ENCODE measurements around the gene XKR7.

The XKR7 gene

DNA sequence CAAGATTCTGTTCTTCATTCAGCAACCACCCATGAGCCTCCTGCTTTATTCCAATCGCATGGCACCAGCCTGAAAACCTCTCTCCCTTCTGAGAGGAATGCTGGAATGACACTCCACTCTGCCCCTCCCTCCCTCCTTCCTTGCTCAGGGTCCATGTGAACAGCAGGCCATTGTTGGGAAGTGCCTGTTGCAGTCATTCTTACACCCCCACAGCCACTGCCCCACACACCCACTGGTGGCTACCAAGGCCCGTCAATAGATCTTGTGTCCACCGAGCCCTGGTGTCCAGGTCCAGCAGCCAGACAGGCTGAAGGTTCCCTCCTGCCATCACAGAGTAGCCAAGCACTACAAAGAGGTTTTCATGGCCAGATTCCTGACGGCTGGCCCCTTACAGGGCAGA, 22.6 kb upstream of the XKR7 start:
- DNase-seq = no peak

GRCh38 chr20:31945785-31946184, 22.2 kb upstream of the XKR7 start:
- DNase-seq = no peak

- no peak for DNase-seq
These were observed 19.9 kb upstream of the XKR7 start for GRCh38 chr20:31948008-31948407.

GRCh38 chr20:31949877-31950646, 17.9 kb upstream of the XKR7 start:
- DNase-seq = no peak

GRCh38 chr20:31951203-31951529, 16.8 kb upstream of the XKR7 start:
- no peak for DNase-seq

- peak; percentile 84 for DNase-seq
These were observed 16.2 kb upstream of the XKR7 start, which contains the start of gene PDRG1 for GRCh38 chr20:31951530-31952453. PDRG1 (minus strand) TSS chr20:31952046; CDS start chr20:31951961, 85 bp downstream.

- DNase-seq = no peak
These were observed 14.3 kb upstream of the XKR7 start for GRCh38 chr20:31953556-31954148.

DNA sequence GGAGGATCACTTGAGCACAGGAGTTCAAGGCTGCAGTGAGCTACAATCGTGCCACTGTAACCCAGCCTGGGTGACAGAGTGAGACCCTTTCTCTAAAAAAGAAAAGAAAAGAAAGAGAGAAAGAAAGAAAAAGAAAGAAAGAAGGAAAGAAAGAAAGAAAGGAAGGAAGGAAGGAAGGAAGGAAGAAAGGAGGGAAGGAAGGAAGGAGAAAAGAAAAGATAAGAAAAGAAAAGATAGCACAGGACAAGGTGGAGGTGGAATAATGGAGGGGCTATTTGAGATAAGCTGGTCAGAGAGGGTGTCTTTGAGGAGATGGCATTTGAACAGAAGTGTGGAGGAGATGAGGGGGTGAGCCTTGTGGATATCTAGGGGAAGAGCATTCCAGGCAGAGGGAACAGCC, 13.5 kb upstream of the XKR7 start:
- no peak for DNase-seq

DNA sequence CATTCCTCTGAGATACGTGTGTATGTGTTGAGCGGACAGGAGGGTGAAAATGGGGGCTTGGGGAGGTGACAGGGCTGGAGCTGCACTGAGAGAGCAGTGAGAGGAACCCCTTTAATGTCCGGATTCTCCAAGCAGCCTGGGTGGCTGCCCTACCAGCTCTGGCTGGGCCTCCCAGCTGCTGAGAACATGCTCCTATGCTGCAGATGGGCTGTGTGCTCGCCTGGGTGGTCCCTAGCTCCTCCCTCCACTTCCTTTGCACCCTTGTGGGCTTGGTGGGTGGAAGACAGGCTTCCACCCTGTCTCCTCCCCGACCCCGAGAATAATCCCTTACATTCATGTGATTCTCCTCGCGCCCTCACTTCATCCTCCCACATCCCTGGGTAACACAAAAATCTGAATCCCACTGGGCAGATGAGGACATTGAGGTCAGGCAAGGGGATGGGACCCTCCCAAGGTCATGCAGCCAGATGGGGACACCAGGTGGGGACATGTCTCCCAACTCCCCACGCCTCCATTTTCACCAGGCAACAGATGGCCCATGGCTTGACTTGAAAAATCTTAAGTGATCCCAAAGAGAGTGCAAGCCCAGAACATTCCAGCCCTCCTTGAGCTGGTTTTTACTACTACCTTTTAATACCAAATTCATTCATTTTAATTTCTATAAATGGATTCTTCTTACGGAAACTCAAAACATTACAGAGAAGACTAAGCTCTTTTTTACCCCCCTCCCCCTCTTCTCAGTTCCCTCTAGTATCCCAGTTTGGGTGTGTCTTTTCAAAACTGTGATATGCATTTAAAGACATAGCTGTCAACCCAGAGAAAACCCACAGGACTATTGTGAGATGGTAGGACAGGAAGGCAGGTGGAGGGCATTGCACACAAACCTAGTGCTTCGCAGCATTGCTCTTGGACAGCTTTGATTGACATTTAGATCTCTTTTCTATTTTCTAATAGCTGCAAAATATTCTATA, 11.1 kb upstream of the XKR7 start:
- DNase-seq = no peak

DNA sequence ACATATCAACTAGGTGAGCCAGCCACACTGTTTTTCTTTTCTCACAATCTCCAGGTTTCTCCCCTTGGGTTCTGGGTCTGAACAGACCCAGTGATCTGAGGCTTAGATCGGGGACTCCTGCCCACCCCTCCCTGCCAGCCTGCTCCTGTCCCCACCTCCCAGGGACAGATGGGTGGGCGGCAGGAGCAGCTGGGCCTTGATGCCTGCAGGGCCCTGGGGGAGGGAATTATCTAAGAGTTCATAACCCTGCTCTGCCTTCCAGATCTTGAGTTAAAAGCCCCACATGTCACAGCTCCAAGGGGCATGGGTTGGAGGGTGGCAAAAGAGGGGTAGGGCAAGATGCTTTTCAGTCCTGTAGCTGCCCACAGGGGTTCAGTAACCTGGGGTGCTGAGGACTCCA, 5.2 kb upstream of the XKR7 start:
- no peak for DNase-seq

GRCh38 chr20:31963889-31964288, 4.1 kb upstream of the XKR7 start:
- no peak for DNase-seq

DNA sequence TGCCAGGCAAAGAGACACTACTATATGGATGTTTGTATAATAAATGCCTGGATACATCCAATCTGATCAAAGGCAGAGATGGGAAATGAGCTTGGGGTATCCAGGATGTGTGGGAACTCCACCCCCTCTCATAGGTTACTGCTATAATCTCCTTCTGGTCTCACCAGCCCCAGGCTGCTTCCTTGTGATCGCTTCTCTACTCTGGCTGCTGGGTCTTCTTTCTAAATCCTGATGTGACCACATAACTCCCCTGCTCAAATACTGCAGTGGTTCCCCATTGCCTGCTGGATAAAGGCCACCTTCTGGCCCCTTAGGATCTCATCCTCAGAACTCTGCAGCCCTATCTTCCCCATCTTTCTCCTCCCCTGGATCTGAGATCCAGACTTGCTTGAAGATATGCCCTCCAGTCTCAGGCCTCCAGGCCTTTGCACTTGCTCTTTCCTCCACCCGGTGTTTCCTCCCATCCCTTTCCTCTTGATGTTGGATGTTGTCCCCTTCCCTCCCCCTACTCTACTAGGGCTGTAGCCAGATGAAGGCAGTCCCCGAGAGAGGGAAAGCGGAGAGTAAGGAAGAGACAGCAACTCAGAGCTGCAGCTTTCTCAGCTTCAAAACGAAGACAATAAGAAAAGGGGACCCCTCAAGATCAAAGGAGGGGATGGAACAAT, 828 bp upstream of the XKR7 start:
- DNase-seq = no peak

- DNase-seq = no peak
These were observed 558 bp downstream of the XKR7 start for GRCh38 chr20:31968291-31969126.

GRCh38 chr20:31969991-31970390, 2.0 kb downstream of the XKR7 start:
- no peak for DNase-seq

- no peak for DNase-seq
These were observed 4.6 kb downstream of the XKR7 start for GRCh38 chr20:31972471-31973021.

GRCh38 chr20:31974296-31974695, 6.3 kb downstream of the XKR7 start:
- no peak for DNase-seq

GRCh38 chr20:31974951-31975487, 7.1 kb downstream of the XKR7 start:
- DNase-seq = no peak

DNA sequence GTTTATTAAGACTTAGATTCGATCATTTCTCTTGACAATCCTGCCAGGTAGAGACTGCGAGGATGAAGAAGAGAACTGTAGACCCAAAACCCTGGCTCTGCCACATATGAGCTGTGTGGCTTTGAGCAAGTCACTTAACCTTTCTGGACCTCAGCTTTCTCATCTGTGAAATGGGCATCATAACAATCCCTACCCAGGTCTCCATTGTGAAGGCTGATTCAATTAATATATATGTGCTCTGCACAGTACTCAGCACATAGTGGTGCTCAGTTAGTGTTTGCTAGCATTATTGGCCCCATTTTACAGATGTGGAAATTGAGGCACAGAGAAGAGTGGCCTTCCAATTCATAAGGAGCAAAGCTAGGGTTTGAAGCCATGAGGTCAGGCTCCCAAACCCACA, 7.9 kb downstream of the XKR7 start:
- no peak for DNase-seq

DNA sequence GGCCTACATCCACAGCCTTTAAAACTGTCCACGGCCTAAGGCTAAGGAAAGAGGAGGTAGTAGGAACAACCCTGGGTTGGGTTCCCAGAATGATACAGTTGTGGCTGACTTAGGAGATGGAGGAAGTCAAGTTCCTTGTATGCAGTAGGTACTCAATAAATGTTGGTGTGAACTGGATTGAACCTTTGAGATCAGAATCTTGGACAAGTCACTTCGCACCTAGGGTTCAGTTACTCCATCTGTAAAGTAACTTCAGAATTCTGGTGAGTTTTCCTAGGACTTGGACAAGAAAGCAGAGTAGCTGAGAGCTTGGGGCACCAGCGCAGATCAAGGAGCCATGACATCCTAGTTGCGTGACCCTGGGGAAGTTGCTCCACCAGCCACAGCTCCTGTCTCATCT, 9.1 kb downstream of the XKR7 start:
- DNase-seq = no peak

GRCh38 chr20:31979713-31980426, 11.9 kb downstream of the XKR7 start:
- DNase-seq = no peak
